GM18520 (cell line): Measurements from ENCODE around the gene ZBTB20.

Experiments
- ATAC-seq: cut with Tn5 transposase; IDR thresholded peaks from one replicate; pipeline ENCODE4 v1.9.1; 2021; ENCODE audit not compliant: unreplicated experiment

Gene ZBTB20

DNA sequence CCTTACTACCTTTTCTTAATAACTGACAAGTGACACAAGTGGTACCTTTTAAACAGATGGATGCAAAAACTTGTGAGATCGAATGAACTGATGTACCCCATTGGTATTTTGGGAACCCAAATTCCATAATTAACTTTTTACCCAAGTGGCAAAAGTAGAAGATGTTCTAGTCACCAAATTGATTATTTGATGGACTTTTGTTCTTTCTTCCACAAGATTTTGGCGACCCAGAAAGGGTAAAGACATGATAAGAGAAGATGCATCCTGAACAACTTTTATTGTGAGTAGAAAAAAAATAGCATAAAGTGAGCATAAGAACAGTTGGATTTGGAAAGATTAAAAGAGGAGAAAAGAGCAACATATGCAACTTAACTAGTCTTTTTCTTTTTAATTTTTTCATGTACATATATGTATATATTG is 693.7 kb downstream of the ZBTB20 start:
- ATAC-seq, result no peak

DNA sequence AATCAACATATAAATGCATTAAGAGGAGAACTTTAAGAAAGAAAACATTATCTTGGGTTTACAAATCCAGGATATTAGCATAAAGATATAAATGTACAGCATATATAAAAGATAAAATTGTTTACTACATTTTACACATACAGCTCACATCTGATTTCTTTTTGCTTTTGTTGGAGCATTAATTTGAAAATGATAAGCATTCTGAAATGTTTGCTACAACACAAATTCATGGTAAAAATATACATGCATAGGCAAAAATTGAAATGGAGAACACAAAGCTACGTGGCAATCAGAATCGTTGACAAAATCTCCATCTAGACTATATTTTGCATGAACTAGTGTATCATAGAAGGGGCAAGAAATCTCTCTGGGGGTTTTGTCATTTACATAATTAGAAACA is 694.2 kb downstream of the ZBTB20 start:
- ATAC-seq, result no peak

DNA sequence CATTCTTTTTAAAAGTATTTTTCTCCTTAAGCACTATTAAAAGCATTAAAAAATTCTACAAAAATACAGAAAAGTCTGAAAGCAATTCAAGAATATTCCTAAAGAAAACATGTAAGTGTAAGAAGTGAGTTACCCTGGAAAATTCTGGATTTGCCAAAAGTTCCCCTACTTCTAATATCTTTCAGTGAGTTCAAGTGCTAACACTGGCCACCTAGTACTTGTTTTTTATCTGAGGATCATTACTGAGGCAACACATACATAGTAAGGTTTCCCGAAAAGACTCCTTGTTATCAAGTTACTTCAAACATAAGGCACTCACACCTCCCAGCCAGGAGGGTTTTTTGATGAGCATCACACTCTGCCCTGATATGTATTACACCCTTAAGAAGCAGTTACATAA is 694.8 kb downstream of the ZBTB20 start:
- ATAC-seq, result no peak

DNA sequence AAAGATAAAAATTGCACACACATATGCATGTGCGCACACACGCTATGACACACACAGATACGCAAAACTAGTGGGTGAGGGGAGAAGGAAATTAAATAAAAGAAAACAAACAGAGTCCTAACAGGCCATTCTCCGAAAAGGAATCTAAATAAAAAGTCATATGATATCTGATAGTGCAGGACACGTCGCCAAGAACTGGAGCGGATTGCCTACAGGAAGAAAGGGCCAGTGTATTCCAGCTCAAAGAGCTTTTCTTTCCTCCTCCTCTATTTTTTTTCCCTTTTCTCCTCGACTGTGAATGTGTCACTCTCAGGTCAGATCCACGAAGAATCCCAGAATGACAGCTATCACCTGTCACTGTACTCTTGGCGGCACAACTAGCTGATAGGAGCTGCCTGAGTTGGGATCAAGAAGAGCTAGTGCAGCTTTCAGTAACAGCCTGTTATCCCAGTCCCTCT is 695.5 kb downstream of the ZBTB20 start:
- ATAC-seq, result no peak

- ATAC-seq, result no peak
These were observed 696.0 kb downstream of the ZBTB20 start for GRCh38 chr3:114451051-114451451.

DNA sequence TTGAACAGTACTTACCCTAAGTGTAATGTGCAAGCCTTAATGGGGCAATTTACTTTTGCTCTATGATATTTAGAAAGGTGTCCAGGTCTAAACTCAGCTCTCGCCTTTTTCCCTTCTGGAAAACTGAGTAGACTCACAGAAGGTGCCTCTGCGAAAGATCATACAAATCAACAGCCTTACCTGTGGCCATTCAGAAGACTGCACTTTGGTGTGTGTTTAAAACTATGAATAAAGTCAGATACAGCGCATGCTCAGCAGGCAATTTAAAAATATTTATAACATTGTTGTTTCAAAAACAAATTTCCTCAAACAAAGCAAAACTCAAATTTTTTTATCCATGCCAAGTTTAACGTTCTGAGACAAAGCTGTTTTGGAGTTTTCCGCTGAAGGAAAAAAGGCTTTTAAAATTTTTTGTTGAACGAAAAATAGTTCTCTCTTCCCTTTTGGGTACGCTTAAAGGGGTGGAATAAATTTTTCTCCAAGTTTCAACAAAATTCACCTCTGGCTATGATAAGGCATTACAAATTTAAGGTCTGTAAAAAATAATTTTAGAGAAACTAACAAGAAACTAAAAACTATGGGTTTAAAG is 697.0 kb downstream of the ZBTB20 start:
- no peak for ATAC-seq

- peak; percentile 25 for ATAC-seq
These were observed 697.6 kb downstream of the ZBTB20 start for GRCh38 chr3:114449271-114450007.

GRCh38 chr3:114447950-114448479 is 699.1 kb downstream of the ZBTB20 start:
- no peak for ATAC-seq

- ATAC-seq, result no peak
These were observed 699.5 kb downstream of the ZBTB20 start for GRCh38 chr3:114447545-114447944.

GRCh38 chr3:114446600-114446999 is 700.5 kb downstream of the ZBTB20 start:
- no peak for ATAC-seq

DNA sequence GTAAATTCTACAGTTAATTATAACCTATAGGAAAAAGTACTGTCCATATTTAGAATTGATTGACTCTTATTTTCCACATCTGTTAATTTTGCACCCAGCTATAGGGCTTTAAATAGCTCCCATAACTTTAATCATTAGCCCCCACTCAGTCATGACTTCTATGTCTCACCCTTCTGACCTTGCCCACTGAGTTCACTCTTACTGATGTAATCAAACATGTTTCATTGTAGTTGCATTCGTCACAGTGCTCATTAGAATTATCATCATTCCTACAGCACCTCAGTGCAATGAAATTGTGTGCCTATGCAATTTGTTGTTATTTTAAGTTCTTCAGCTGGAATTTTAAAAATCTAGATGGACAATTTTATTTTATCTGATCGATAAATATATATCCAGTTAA is 701.9 kb downstream of the ZBTB20 start:
- no peak for ATAC-seq

DNA sequence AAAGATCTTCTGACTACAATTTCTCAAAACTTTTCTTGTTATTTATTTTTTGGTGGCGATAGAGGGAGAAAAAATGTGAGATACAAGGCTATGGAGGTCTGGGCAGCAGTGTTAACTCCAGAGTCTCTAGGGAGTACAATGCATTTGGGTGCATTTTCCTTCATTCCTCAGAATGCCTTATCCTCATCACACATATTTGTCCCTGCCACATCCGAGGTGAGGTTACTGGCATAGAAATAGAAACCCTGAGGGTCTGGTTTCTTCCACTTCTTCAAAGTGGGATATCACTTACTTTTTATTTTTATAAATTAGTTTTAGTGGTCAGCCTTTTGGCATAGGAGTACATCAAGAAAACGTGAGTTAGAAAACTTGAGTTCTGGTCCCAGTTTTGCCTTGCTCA is 702.9 kb downstream of the ZBTB20 start:
- no peak for ATAC-seq

DNA sequence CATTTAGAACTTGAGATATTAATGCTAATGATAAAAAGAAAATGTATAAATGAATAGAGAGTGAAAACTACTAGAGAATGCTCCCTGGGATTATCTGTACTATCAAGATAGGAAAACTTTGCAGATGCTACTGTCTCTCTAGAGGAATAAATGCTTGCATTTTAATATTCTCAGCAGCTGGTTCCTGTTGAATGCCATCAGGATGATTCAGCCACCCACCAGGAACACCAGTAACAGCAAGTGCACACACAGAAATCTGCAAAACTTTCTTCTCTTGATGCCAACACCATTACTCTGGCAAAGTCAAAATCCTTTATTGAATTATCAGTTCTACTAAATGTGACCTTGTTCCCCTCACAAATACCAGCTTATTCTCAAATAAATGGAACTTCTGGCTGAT is 704.8 kb downstream of the ZBTB20 start:
- no peak for ATAC-seq

DNA sequence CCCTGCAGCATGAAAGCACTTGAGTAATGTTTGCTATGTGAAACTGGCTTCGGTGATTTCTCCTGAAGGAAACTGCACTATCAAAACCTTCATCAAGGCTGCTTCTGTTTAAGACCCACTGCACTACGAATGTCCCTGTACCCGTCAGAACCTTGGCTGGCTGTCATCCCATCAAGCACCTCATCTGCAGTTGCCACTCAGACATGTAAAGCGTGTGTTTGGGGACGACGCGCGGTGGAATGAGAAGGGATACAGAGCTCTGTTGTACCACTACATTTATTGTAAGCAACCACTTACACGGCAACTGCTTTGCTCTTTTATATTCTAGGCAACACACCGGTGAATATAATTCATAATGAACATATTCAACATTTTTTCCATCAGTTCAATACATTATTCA is 705.7 kb downstream of the ZBTB20 start:
- ATAC-seq, result no peak

DNA sequence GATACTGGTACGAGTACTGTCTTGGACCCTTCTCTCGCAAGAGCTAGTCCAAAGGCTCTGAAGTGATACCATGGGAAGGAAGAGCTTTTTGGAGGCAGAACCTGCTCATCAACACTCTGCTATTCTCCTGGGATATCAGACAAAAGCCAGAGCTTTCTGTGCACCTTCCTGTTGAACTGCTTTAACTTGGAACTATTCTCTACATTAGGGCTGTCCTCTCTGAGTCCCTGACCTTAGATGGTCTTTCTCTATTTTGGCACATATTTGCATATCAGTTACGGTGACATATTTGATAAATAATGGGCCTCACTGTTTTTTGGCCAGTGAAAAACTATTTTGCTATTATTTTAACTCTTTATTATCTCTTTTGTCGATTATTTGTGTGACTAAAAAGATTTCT is 706.4 kb downstream of the ZBTB20 start:
- no peak for ATAC-seq

- ATAC-seq, result no peak
These were observed 707.8 kb downstream of the ZBTB20 start for GRCh38 chr3:114439284-114439683.

DNA sequence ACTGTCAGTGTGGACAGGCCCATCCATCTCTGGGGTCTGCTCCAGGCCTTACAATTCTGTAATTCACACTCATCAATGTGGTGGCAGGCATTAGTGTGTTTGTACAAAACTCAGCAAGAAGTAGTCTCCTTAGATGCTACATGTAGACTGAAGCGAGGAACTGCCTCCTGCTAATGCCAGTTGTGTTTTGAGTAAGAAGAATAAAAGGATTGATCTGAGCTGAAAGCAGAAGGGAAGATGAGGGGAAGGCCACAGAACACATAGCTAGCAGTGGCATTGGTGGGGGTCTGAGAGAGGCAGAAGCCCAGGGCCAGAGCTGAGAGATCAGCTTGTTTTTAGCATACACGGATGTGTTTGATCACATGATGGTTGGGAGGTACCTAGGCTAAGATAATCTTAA is 709.2 kb downstream of the ZBTB20 start:
- no peak for ATAC-seq

DNA sequence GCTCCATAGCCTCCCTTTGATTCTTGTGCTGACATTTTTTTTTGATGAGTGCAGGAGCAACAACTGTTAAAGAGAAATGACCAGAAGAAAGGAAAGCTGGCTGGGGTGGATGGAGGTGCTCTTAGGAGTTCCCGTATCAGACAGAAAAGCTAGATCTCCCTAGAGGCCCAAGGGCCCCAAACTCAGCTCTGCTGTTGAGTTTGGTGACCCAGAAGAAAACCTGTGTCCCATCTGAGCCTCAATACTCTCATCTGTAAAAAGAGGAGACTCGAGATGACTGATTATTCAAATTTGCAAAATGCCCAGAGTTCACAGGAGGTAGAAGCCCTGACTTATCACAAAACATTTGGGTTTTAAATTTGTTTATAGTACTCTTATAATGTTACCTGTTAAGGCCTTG is 710.9 kb downstream of the ZBTB20 start:
- ATAC-seq, result peak; percentile 35

GRCh38 chr3:114435386-114436115 is 711.5 kb downstream of the ZBTB20 start:
- no peak for ATAC-seq

DNA sequence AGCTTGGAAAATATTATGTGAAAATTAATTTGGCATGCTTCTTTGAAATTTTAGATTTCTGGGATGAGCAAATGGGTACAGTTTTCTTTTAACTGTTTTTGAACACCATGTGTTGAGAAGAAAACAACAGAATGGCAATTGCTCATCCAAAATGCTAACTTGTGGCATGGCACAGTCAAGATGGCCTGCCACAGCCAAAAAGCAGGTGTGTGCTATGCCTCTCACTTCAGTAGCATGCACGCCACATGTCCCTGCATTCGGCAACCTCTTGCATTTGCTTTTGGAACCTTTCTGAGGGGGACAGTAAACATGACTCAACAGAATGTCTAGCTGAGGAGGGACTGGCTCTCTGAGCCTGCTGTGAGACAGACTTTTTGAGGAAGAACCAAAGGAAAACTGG is 714.8 kb downstream of the ZBTB20 start:
- no peak for ATAC-seq

DNA sequence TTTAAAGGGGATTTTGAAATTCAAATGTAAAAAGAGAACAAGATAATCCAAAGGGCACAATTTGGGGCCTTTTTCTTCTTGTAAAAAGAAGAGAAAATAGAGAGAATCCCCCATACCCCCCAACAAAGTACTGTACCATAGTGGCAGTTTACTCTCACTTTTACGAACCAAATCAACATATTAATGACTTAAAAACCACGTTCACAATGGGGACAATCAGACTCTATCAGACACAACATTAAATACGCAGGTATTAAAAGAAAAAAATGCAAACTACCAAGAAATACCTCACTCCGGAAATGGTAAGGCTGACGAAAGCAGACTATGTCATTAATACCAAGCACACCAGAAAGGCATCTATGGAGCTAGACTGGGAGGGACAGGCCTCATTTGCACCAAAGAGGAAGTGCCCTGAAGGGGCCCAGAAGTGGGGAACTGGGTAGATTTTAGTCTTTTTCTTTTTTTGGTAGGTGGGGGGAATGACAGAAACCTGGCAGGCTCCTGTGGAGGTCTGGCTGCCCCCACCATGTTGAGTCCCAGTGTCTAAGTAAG is 719.0 kb downstream of the ZBTB20 start:
- peak; percentile 60 for ATAC-seq
